Mucosa of descending colon (tissue), 3 donors: ENCODE results near the gene DOCK2. TPM values are rescaled to one million over a fixed set of nuclear protein-coding genes. Genes with fewer than 3 reads are reported as not detected.
"Not testable (repeated sequence)": the region's sequence is repeated elsewhere in the genome, so short reads cannot be mapped to it uniquely, and the experiment has no call there.

Source experiments
- ATAC-seq: fragments of 200-7000 bp; cut with Tn5 transposase; one replicate; pipeline ENCODE4 v1.9.1; 2020; ENCODE audit warnings: mild to moderate bottlenecking, moderate library complexity
- DNase-seq, 3 donors: peaks; one replicate each; pipeline ENCODE4 v3.0.0-alpha.2; 2020
- H3K36me3 ChIP-seq: fragments of 200-600 bp; one replicate; pipeline ENCODE4 v1.8.0; 2021; ENCODE audit warnings: low read depth, mild to moderate bottlenecking
- H3K4me1 ChIP-seq: fragments of 200-600 bp; one replicate; pipeline ENCODE4 v1.8.0; 2021; ENCODE audit warnings: low read depth, mild to moderate bottlenecking
- H3K4me3 ChIP-seq: fragments of 200-600 bp; one replicate; pipeline ENCODE4 v1.8.0; 2021; ENCODE audit warnings: mild to moderate bottlenecking
- H3K9me3 ChIP-seq: fragments of 200-600 bp; one replicate; pipeline ENCODE4 v1.8.0; 2021; ENCODE audit warnings: mild to moderate bottlenecking
- CTCF ChIP-seq: fragments of 200-600 bp; IDR thresholded peaks from one replicate; pipeline ENCODE4 v1.8.0; 2022; ENCODE audit warnings: antibody characterized with exemption, mild to moderate bottlenecking
- intact Hi-C, 2 donors: fragments of 100-400 bp; cut with DNase I in 1 of 2; cut with micrococcal nuclease in 1 of 2; formaldehyde crosslinking; loops; one replicate each; pipeline versions ENCODE4 v1.11.0 to v1.11.1; 2022; cut with DNase I, micrococcal nuclease
- total RNA-seq, 3 donors: library from RNA; stranded (reverse); fragmentation: NEBNext Ultra II Directional in 2 of 3; extraction: Animal tissue kit (Norgen Biotek cat#: 25700) in 2 of 3; gene quantifications; one replicate each; pipeline versions ENCODE4 v1.2.1 to v1.2.4, GENCODE V29; 2021 to 2023
- donor health status: DM: no; HTN: no; CAD: no; lungs with moderate emphysema.
- donor health status: DM: no; HTN: no; CAD: no.
- donor health status: DM: no; HTN: yes; CAD: no.

Gene DOCK2
- total RNA-seq, 3 donors from 2014 or later: 7.2 to 20.1 (median 18.1) TPM

- TF ChIP-seq CTCF: no peak
- Histone ChIP-seq H3K4me3 (no peak overlapping the region), H3K9me3 (no peaks in the 10 kb centered on the region), H3K4me1 (no peaks in the 10 kb centered on the region), H3K36me3 (no peaks in the 10 kb centered on the region)
- DNase-seq (no peak), ATAC-seq (no peak)
- intact Hi-C loops: no loop called here
These were observed 21.5 kb upstream of the DOCK2 start for GRCh38 chr5:169615561-169615960.

GRCh38 chr5:169624307-169624706, 12.8 kb upstream of the DOCK2 start:
- ATAC-seq, H3K4me3 ChIP-seq, intact Hi-C loops, H3K9me3 ChIP-seq, H3K36me3 ChIP-seq, H3K4me1 ChIP-seq, DNase-seq: not testable (repeated sequence)

- H3K36me3 ChIP-seq: no peaks in the 10 kb centered on the region
- no peak for ATAC-seq
- intact Hi-C loops: no loop called here
- no peaks in the 10 kb centered on the region for H3K4me1 ChIP-seq
- TF ChIP-seq CTCF: no peak
- no peaks in the 10 kb centered on the region for H3K9me3 ChIP-seq
- no peak for DNase-seq
- H3K4me3 ChIP-seq: no peak overlapping the region
These were observed 10.3 kb upstream of the DOCK2 start for GRCh38 chr5:169626779-169627178.

GRCh38 chr5:169627551-169627950, 9.5 kb upstream of the DOCK2 start:
- no peaks in the 10 kb centered on the region for H3K36me3 ChIP-seq
- H3K4me1 ChIP-seq: no peaks in the 10 kb centered on the region
- intact Hi-C loops: no loop called here
- ATAC-seq (no peak), DNase-seq (no peak)
- H3K9me3 ChIP-seq: no peaks in the 10 kb centered on the region
- no peak for TF ChIP-seq CTCF
- H3K4me3 ChIP-seq: no peak overlapping the region

GRCh38 chr5:169628892-169629291, 8.2 kb upstream of the DOCK2 start:
- ATAC-seq (no peak), DNase-seq (no peak)
- H3K9me3 ChIP-seq: no peaks in the 10 kb centered on the region
- no peaks in the 10 kb centered on the region for H3K36me3 ChIP-seq
- TF ChIP-seq CTCF: no peak
- intact Hi-C loops: no loop called here
- H3K4me1 ChIP-seq: no peaks in the 10 kb centered on the region
- H3K4me3 ChIP-seq: no peak overlapping the region

- H3K4me1 ChIP-seq: no peaks in the 10 kb centered on the region
- H3K4me3 ChIP-seq: no peak overlapping the region
- no peak for TF ChIP-seq CTCF
- DNase-seq (no peak), ATAC-seq (no peak)
- intact Hi-C loops: no loop called here
- H3K36me3 ChIP-seq: no peaks in the 10 kb centered on the region
- no peaks in the 10 kb centered on the region for H3K9me3 ChIP-seq
These were observed 7.1 kb upstream of the DOCK2 start for GRCh38 chr5:169629847-169630548.
